Suprapubic skin (tissue), 4 donors: ENCODE data around the gene GADD45A.

Experiments
- EP300 ChIP-seq: sonication (generic); formaldehyde crosslinking; IDR thresholded peaks from one replicate; pipeline ENCODE4 v1.6.1; 2017; ENCODE audit warnings: antibody characterized with exemption
- POLR2A ChIP-seq, 2 donors: fragments of 450-650 bp; IDR thresholded peaks; one replicate each; pipeline ENCODE4 v1.6.1; 2017; ENCODE audit warnings: antibody characterized with exemption in 2 of 2, mild to moderate bottlenecking in 2 of 2, moderate library complexity in 2 of 2
- POLR2AphosphoS5 ChIP-seq, 3 donors: sonication (generic); formaldehyde crosslinking; IDR thresholded peaks; one replicate each; pipeline ENCODE4 v1.6.1; 2017; ENCODE audit warnings: antibody characterized with exemption in 3 of 3
- TF ChIP-seq, protein P1 (sequence below), 2 donors: fragments of 200-600 bp in 1 of 2; fragments of 450-650 bp in 1 of 2; sonication (generic) in 1 of 2; IDR thresholded peaks; one replicate each; pipeline ENCODE4 v1.5.1; 2016 to 2019; ENCODE audit warnings: antibody characterized with exemption in 2 of 2, mild to moderate bottlenecking in 1 of 2, moderate library complexity in 1 of 2

- TF ChIP-seq, protein P1, sequence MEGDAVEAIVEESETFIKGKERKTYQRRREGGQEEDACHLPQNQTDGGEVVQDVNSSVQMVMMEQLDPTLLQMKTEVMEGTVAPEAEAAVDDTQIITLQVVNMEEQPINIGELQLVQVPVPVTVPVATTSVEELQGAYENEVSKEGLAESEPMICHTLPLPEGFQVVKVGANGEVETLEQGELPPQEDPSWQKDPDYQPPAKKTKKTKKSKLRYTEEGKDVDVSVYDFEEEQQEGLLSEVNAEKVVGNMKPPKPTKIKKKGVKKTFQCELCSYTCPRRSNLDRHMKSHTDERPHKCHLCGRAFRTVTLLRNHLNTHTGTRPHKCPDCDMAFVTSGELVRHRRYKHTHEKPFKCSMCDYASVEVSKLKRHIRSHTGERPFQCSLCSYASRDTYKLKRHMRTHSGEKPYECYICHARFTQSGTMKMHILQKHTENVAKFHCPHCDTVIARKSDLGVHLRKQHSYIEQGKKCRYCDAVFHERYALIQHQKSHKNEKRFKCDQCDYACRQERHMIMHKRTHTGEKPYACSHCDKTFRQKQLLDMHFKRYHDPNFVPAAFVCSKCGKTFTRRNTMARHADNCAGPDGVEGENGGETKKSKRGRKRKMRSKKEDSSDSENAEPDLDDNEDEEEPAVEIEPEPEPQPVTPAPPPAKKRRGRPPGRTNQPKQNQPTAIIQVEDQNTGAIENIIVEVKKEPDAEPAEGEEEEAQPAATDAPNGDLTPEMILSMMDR (IDR thresholded peaks at IDR 0.05), result no peak
- no peak for TF ChIP-seq POLR2A (IDR thresholded peaks at IDR 0.05)
- no peak for TF ChIP-seq EP300
- TF ChIP-seq POLR2AphosphoS5 (IDR thresholded peaks at IDR 0.05), result no peak
Measured at GRCh38 chr1:67662884-67663283, 22.1 kb upstream of the GADD45A start.
